DMS114 treated with DMSO at 0.1 percent for 48 hours (cell line): ENCODE results near the gene TADA2A.

Source experiments
- DNase-seq: peaks from one replicate; lab custom pipeline; 2025; ENCODE audit not compliant: unreplicated experiment; lab: John Stamatoyannopoulos, UW

TADA2A gene

GRCh38 chr17:37406635-37407461 lies at the start of gene TADA2A, which contains the start of gene ACACA:
Gene TADA2A (plus strand): TSS chr17:37406886. CDS start chr17:37411366, 4,480 bp downstream.
Gene ACACA (minus strand): TSS chr17:37406836. CDS start chr17:37406299, 537 bp downstream.
- no peak for DNase-seq

GRCh38 chr17:37358098-37358829 lies 48.4 kb upstream of the TADA2A start:
- peak; percentile 53 for DNase-seq

GRCh38 chr17:37358830-37359681 lies 47.6 kb upstream of the TADA2A start:
- DNase-seq: peak; percentile 63

- DNase-seq: no peak
Measured at GRCh38 chr17:37359682-37360188, 47.0 kb upstream of the TADA2A start.

GRCh38 chr17:37360632-37361031 lies 46.1 kb upstream of the TADA2A start:
- DNase-seq: no peak

GRCh38 chr17:37361543-37361942 lies 45.1 kb upstream of the TADA2A start:
- DNase-seq: no peak

- no peak for DNase-seq
Measured at GRCh38 chr17:37365589-37365988, 41.1 kb upstream of the TADA2A start.

- DNase-seq: no peak
Measured at GRCh38 chr17:37368577-37368976, 38.1 kb upstream of the TADA2A start.

- peak; percentile 73 for DNase-seq
Measured at GRCh38 chr17:37373530-37374159, 33.0 kb upstream of the TADA2A start.

GRCh38 chr17:37375706-37376105 lies 31.0 kb upstream of the TADA2A start, which contains the start of gene C17orf78:
Gene C17orf78 (plus strand): TSS chr17:37375985. CDS start chr17:37376093, 108 bp downstream.
- no peak for DNase-seq

- DNase-seq: no peak
Measured at GRCh38 chr17:37382056-37382455, 24.6 kb upstream of the TADA2A start.

GRCh38 chr17:37384560-37385149 lies 22.0 kb upstream of the TADA2A start:
- DNase-seq: no peak

- no peak for DNase-seq
Measured at GRCh38 chr17:37385474-37385990, 21.2 kb upstream of the TADA2A start.

GRCh38 chr17:37386462-37386861 lies 20.2 kb upstream of the TADA2A start:
- DNase-seq: no peak

- DNase-seq: no peak
Measured at GRCh38 chr17:37388266-37388665, 18.4 kb upstream of the TADA2A start.

- DNase-seq: no peak
Measured at GRCh38 chr17:37389160-37389559, 17.5 kb upstream of the TADA2A start.

- no peak for DNase-seq
Measured at GRCh38 chr17:37391146-37391545, 15.5 kb upstream of the TADA2A start.

- no peak for DNase-seq
Measured at GRCh38 chr17:37392024-37392590, 14.6 kb upstream of the TADA2A start.

- DNase-seq: no peak
Measured at GRCh38 chr17:37393352-37393751, 13.3 kb upstream of the TADA2A start.
